ENCODE results near the gene ZNF32.
"Not testable (repeated sequence)": the region's sequence is repeated elsewhere in the genome, so short reads cannot be mapped to it uniquely, and the experiment has no call there.

The ZNF32 gene

GRCh38 chr10:43607199-43607573, 41.5 kb downstream of the ZNF32 start:
- peaks cover 4% of the 10 kb centered on the region for H3K9me3 Mint-ChIP-seq
- peaks cover 10% of the 10 kb centered on the region for H3K4me1 Mint-ChIP-seq
- H3K27ac Mint-ChIP-seq, result peak overlapping the region in 1 of 3 experiments; percentile 71
- TF ChIP-seq, protein P1, sequence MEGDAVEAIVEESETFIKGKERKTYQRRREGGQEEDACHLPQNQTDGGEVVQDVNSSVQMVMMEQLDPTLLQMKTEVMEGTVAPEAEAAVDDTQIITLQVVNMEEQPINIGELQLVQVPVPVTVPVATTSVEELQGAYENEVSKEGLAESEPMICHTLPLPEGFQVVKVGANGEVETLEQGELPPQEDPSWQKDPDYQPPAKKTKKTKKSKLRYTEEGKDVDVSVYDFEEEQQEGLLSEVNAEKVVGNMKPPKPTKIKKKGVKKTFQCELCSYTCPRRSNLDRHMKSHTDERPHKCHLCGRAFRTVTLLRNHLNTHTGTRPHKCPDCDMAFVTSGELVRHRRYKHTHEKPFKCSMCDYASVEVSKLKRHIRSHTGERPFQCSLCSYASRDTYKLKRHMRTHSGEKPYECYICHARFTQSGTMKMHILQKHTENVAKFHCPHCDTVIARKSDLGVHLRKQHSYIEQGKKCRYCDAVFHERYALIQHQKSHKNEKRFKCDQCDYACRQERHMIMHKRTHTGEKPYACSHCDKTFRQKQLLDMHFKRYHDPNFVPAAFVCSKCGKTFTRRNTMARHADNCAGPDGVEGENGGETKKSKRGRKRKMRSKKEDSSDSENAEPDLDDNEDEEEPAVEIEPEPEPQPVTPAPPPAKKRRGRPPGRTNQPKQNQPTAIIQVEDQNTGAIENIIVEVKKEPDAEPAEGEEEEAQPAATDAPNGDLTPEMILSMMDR (IDR thresholded peaks at IDR 0.05; ENCODE audit: unreplicated experiment in 3 of 3), result no peak
- H3K27me3 Mint-ChIP-seq (ENCODE audit: low read depth), result peaks cover 6% of the 10 kb centered on the region
- H3K36me3 Mint-ChIP-seq (ENCODE audit: low read depth), result peaks cover 39% of the 10 kb centered on the region
- peak overlapping the region; percentile 88 to 91 (median 89) for H3K4me3 Mint-ChIP-seq

GRCh38 chr10:43606323-43607198, 42.1 kb downstream of the ZNF32 start, which contains the start of gene ZNF485:
Gene ZNF485, plus strand, starts transcription at chr10:43606438. Its CDS starts 613 bp downstream, at chr10:43607051.
- TF ChIP-seq, protein P1 (IDR thresholded peaks at IDR 0.05; ENCODE audit: unreplicated experiment in 3 of 3), result no peak
- peaks cover 7% of the 10 kb centered on the region for H3K27me3 Mint-ChIP-seq (ENCODE audit: low read depth)
- peaks cover 4% of the 10 kb centered on the region for H3K9me3 Mint-ChIP-seq
- H3K27ac Mint-ChIP-seq, result peak within 1 kb of the TSS in 1 of 3 experiments; percentile 71
- peaks cover 32% of the 10 kb centered on the region for H3K36me3 Mint-ChIP-seq (ENCODE audit: low read depth)
- peak within 1 kb of the TSS; percentile 88 to 91 (median 89) for H3K4me3 Mint-ChIP-seq
- peaks cover 10% of the 10 kb centered on the region for H3K4me1 Mint-ChIP-seq

- H3K27me3 Mint-ChIP-seq (ENCODE audit: low read depth), result peaks cover 12% of the 10 kb centered on the region
- TF ChIP-seq, protein P1 (IDR thresholded peaks at IDR 0.05; ENCODE audit: unreplicated experiment in 3 of 3), result no peak
- no peak overlapping the region for H3K27ac Mint-ChIP-seq
- peaks cover 10% of the 10 kb centered on the region for H3K4me1 Mint-ChIP-seq
- H3K9me3 Mint-ChIP-seq, result peaks cover 8% of the 10 kb centered on the region
- H3K36me3 Mint-ChIP-seq (ENCODE audit: low read depth), result peaks cover 27% of the 10 kb centered on the region
- H3K4me3 Mint-ChIP-seq, result peak overlapping the region; percentile 88 to 91 (median 89)
These were observed 42.8 kb downstream of the ZNF32 start for GRCh38 chr10:43605850-43606322.

DNA sequence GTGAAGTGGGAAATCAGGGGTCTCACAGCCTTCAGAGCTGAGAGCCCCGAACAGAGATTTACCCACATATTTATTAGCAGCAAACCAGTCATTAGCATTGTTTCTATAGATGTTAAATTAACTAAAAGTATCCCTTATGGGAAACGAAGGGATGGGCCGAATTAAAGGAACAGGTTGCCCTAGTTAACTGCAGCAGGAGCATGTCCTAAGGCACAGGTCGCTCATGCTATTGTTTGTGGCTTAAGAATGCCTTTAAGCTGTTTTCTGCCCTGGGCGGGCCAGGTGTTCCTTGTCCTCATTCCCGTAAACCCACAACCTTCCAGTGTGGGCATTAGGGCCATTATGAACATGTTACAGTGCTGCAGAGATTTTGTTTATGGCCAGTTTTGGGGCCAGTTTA, 47.1 kb downstream of the ZNF32 start:
- H3K36me3 Mint-ChIP-seq (ENCODE audit: low read depth); H3K4me3 Mint-ChIP-seq; H3K27ac Mint-ChIP-seq: not testable (repeated sequence)
- Mint-ChIP-seq H3K27me3 (ENCODE audit: low read depth) (peaks cover 14% of the 10 kb centered on the region), H3K4me1 (peaks cover 11% of the 10 kb centered on the region), H3K9me3 (peaks cover 15% of the 10 kb centered on the region)

DNA sequence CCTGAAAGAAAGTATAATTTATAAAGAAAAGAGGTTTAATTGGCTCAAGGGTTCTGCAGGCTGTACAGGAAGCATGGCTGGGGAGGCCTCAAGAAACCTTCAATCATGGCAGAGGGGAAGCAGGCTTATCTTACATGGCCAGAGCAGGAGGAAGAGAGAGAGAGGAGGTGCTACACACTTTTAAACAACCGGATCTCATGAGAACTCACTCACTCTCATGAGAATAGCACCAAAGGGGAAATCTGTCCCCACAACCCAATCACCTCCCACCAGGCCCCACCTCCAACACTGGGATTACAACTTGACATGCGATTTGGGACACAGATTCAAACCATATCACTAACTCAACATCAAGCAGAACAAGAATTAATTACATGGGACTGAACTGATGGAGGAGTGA, 49.3 kb downstream of the ZNF32 start:
- peaks cover 14% of the 10 kb centered on the region for H3K27me3 Mint-ChIP-seq (ENCODE audit: low read depth)
- H3K36me3 Mint-ChIP-seq (ENCODE audit: low read depth), result no peaks in the 10 kb centered on the region
- H3K27ac Mint-ChIP-seq, result peak overlapping the region in 1 of 3 experiments; percentile 28
- TF ChIP-seq, protein P1 (IDR thresholded peaks at IDR 0.05; ENCODE audit: unreplicated experiment in 3 of 3), result no peak
- H3K4me3 Mint-ChIP-seq, result no peak overlapping the region
- peaks cover 21% of the 10 kb centered on the region for H3K4me1 Mint-ChIP-seq
- peaks cover 11% of the 10 kb centered on the region for H3K9me3 Mint-ChIP-seq

DNA sequence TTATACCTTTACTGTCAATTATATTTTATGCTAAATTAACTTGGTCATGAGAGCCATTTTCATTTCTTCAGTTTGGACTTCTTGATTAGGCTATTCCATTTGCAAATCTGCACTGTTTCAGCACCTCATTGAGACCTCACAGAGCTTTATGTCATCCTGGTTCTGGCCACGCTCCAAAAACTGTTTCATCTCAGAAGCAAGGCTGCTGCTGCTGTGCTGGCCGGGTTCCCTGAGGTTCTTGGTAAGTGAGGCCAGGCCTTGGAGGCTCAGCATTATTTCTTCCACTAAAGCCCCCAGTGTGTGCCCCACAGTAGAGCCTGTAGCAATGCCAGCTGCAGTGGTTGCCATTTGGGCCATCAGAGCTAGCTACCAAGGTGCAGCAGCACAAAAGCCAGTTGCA, 50.2 kb downstream of the ZNF32 start:
- Mint-ChIP-seq H3K27me3 (ENCODE audit: low read depth) (peaks cover 14% of the 10 kb centered on the region), H3K27ac (no peak overlapping the region), H3K36me3 (ENCODE audit: low read depth) (no peaks in the 10 kb centered on the region), H3K4me3 (no peak overlapping the region), H3K9me3 (peaks cover 15% of the 10 kb centered on the region), H3K4me1 (peaks cover 21% of the 10 kb centered on the region)
- TF ChIP-seq, protein P1 (IDR thresholded peaks at IDR 0.05; ENCODE audit: unreplicated experiment in 3 of 3), result no peak

All from nephron (organoid).